Colonic mucosa (tissue), 4 donors: ENCODE data around the gene NT5DC1. TPM values are rescaled to one million over a fixed set of nuclear protein-coding genes. Genes with fewer than 3 reads are reported as not detected.
"Not testable (repeated sequence)": the region's sequence is repeated elsewhere in the genome, so short reads cannot be mapped to it uniquely, and the experiment has no call there.

ENCODE experiments used
- DNase-seq: peaks from one replicate; pipeline ENCODE4 v3.0.0-alpha.2; 2020
- H3K27ac ChIP-seq: fragments of 200-600 bp; one replicate; pipeline ENCODE4 v1.8.0; 2021
- H3K27me3 ChIP-seq: fragments of 200-600 bp; one replicate; pipeline ENCODE4 v1.8.0; 2021
- H3K36me3 ChIP-seq: fragments of 200-600 bp; one replicate; pipeline ENCODE4 v1.8.0; 2021
- H3K4me1 ChIP-seq: fragments of 200-600 bp; one replicate; pipeline ENCODE4 v1.8.0; 2021; ENCODE audit warnings: mild to moderate bottlenecking
- H3K4me3 ChIP-seq: fragments of 200-600 bp; one replicate; pipeline ENCODE4 v1.8.0; 2021
- H3K9ac ChIP-seq, 2 donors: one replicate each; pipeline ENCODE4 v1.7.0; 2013; ENCODE audit warnings: control low read depth in 2 of 2, low read depth in 2 of 2, low read length in 2 of 2
- H3K9me3 ChIP-seq: fragments of 200-600 bp; one replicate; pipeline ENCODE4 v1.8.0; 2021
- CTCF ChIP-seq: fragments of 200-600 bp; IDR thresholded peaks from one replicate; pipeline ENCODE4 v1.8.0; 2022; ENCODE audit warnings: antibody characterized with exemption, mild to moderate bottlenecking
- intact Hi-C: fragments of 100-400 bp; cut with DNase I; formaldehyde crosslinking; loops from one replicate; pipeline ENCODE4 v1.14.1; 2022
- total RNA-seq, 2 donors: library from RNA; stranded (reverse); fragmentation: NEBNext Ultra II Directional in 1 of 2; extraction: Animal tissue kit (Norgen Biotek cat#: 25700) in 1 of 2; gene quantifications; one replicate each; pipeline ENCODE4 v1.2.1, GENCODE V29; 2021
- donor health status: healthy.
- donor health status: DM: no; HTN: no; CAD: no.
- donor health status: DM: no; HTN: no; CAD: no.

The NT5DC1 gene
- total RNA-seq, 2 donors from 2014 or later = 49.8 to 50.1 TPM

GRCh38 chr6:116279232-116280160 is 178.8 kb downstream of the NT5DC1 start, which contains the start of gene TSPYL1:
TSS of gene TSPYL1 (minus strand) at chr6:116279930. CDS start at chr6:116279830, 100 bp downstream.
- Histone ChIP-seq H3K27ac (peak within 1 kb of the TSS; percentile 99), H3K9me3 (no peaks in the 10 kb centered on the region), H3K36me3 (no peaks in the 10 kb centered on the region), H3K27me3 (no peaks in the 10 kb centered on the region), H3K4me3 (peak within 1 kb of the TSS; percentile 88), H3K9ac (peak within 1 kb of the TSS; percentile 94 to 98), H3K4me1 (peaks cover 7% of the 10 kb centered on the region)
- peak; percentile 97 for DNase-seq
- intact Hi-C loops = loop anchor here (5.0 to 10.0 kb wide), 2 partner anchors 95 to 293 kb away; partner anchors contain the start of genes DSE and RWDD1
- TF ChIP-seq CTCF = no peak

- H3K27me3 ChIP-seq = no peaks in the 10 kb centered on the region
- peaks cover 7% of the 10 kb centered on the region for H3K4me1 ChIP-seq
- TF ChIP-seq CTCF = no peak
- H3K4me3 ChIP-seq = peak overlapping the region; percentile 88
- H3K9ac ChIP-seq = peak overlapping the region; percentile 94 to 98
- no peak for DNase-seq
- no peaks in the 10 kb centered on the region for H3K9me3 ChIP-seq
- H3K27ac ChIP-seq = peak overlapping the region; percentile 99
- intact Hi-C loops = loop anchor here (10.0 kb wide), 1 partner anchor 94 kb away; the partner anchor contains the start of gene DSE
- H3K36me3 ChIP-seq = no peaks in the 10 kb centered on the region
Observed at GRCh38 chr6:116280161-116280932, 179.7 kb downstream of the NT5DC1 start.

GRCh38 chr6:116280933-116281316 is 180.3 kb downstream of the NT5DC1 start:
- no peak for TF ChIP-seq CTCF
- Histone ChIP-seq H3K27me3 (no peaks in the 10 kb centered on the region), H3K9ac (peak overlapping the region in 1 of 2 donors; percentile 94), H3K4me1 (peaks cover 7% of the 10 kb centered on the region), H3K36me3 (no peaks in the 10 kb centered on the region), H3K9me3 (no peaks in the 10 kb centered on the region), H3K27ac (no peak overlapping the region), H3K4me3 (no peak overlapping the region)
- intact Hi-C loops = loop anchor here (10.0 kb wide), 1 partner anchor 94 kb away; the partner anchor contains the start of gene DSE
- DNase-seq = no peak

- no peak overlapping the region for H3K4me3 ChIP-seq
- no peak for DNase-seq
- no peaks in the 10 kb centered on the region for H3K36me3 ChIP-seq
- peaks cover 7% of the 10 kb centered on the region for H3K4me1 ChIP-seq
- H3K27me3 ChIP-seq = no peaks in the 10 kb centered on the region
- no peak overlapping the region for H3K9ac ChIP-seq
- H3K27ac ChIP-seq = no peak overlapping the region
- no peaks in the 10 kb centered on the region for H3K9me3 ChIP-seq
- intact Hi-C loops = loop anchor here (10.0 kb wide), 1 partner anchor 92 kb away; the partner anchor contains the start of gene DSE
- TF ChIP-seq CTCF = no peak
Observed at GRCh38 chr6:116282698-116283097, 182.0 kb downstream of the NT5DC1 start.

- Histone ChIP-seq H3K9me3 (no peaks in the 10 kb centered on the region), H3K27me3 (no peaks in the 10 kb centered on the region), H3K9ac (no peak overlapping the region), H3K27ac (no peak overlapping the region), H3K4me3 (no peak overlapping the region), H3K36me3 (no peaks in the 10 kb centered on the region), H3K4me1 (peaks cover 3% of the 10 kb centered on the region)
- no peak for TF ChIP-seq CTCF
- intact Hi-C loops = loop anchor here (10.0 kb wide), 1 partner anchor 92 kb away; the partner anchor contains the start of gene DSE
- DNase-seq = no peak
Observed at GRCh38 chr6:116283191-116283590, 182.5 kb downstream of the NT5DC1 start.

- intact Hi-C loops = loop anchor here (5.0 to 10.0 kb wide), 2 partner anchors 90 to 247 kb away; partner anchors contain the start of gene DSE
- not testable (repeated sequence) for H3K9me3 ChIP-seq, H3K4me3 ChIP-seq, H3K4me1 ChIP-seq, DNase-seq, H3K27me3 ChIP-seq, H3K9ac ChIP-seq, H3K36me3 ChIP-seq, H3K27ac ChIP-seq
Observed at GRCh38 chr6:116284984-116285383, 184.3 kb downstream of the NT5DC1 start.
